Subcutaneous abdominal adipose tissue (tissue), 5 donors: ENCODE results near the gene GPR108.

Experiments used
- H3K27ac ChIP-seq: one replicate; pipeline ENCODE4 v1.7.0; 2013; ENCODE audit warnings: low read depth, mild to moderate bottlenecking, inconsistent platforms, low read length, moderate library complexity
- H3K27me3 ChIP-seq, 5 donors: one replicate each; pipeline ENCODE4 v1.7.0; 2013; ENCODE audit warnings: low read length in 5 of 5, inconsistent platforms in 1 of 5; ENCODE audit not compliant: control insufficient read depth in 5 of 5, insufficient read depth in 4 of 5
- H3K36me3 ChIP-seq, 5 donors: one replicate each; pipeline ENCODE4 v1.7.0; 2013; ENCODE audit warnings: low read length in 5 of 5; ENCODE audit not compliant: control insufficient read depth in 5 of 5, insufficient read depth in 5 of 5
- H3K4me1 ChIP-seq, 5 donors: one replicate each; pipeline ENCODE4 v1.7.0; 2013; ENCODE audit warnings: low read length in 5 of 5, mild to moderate bottlenecking in 3 of 5, moderate library complexity in 1 of 5; ENCODE audit not compliant: control insufficient read depth in 5 of 5, insufficient read depth in 5 of 5
- H3K4me3 ChIP-seq, 5 donors: one replicate each; pipeline ENCODE4 v1.7.0; 2013; ENCODE audit warnings: low read length in 5 of 5, low read depth in 1 of 5
- H3K9ac ChIP-seq, 5 donors: one replicate each; pipeline ENCODE4 v1.7.0; 2013; ENCODE audit warnings: low read length in 5 of 5, mild to moderate bottlenecking in 4 of 5, moderate library complexity in 3 of 5
- H3K9me3 ChIP-seq, 5 donors: one replicate each; pipeline ENCODE4 v1.7.0; 2013; ENCODE audit warnings: low read length in 5 of 5; ENCODE audit not compliant: control insufficient read depth in 5 of 5
- donor health status: healthy.
- donor health status: healthy.
- donor health status: healthy.
- donor health status: healthy.
- donor health status: healthy.

The GPR108 gene

DNA sequence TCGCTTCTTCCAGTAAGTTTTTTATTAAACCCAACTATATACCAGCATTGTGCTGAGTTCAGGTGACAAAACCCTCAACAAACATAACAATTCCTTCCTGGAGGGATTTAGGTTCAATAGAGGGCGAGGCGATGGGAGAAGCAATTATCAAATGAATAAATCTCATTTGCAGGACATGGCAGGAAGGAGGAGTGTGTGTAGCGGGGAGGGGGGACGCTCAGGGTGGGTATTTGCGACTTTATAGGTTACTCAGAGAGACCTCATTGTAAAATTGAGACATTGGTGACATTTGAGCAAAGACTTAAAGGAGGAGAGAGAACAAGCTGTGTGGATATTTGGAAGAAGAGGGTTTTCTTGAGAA is 20.8 kb downstream of the GPR108 start:
- H3K4me1 ChIP-seq = peaks cover 2 to 26% (median 26%) of the 10 kb centered on the region in 5 donors
- H3K4me3 ChIP-seq = no peak overlapping the region
- peaks cover 0 to 31% (median 27%) of the 10 kb centered on the region in 5 donors for H3K36me3 ChIP-seq
- no peak overlapping the region for H3K9ac ChIP-seq
- no peak overlapping the region for H3K27ac ChIP-seq
- H3K9me3 ChIP-seq = no peaks in the 10 kb centered on the region
- peaks cover 0 to 2% (median 0%) of the 10 kb centered on the region in 5 donors for H3K27me3 ChIP-seq

DNA sequence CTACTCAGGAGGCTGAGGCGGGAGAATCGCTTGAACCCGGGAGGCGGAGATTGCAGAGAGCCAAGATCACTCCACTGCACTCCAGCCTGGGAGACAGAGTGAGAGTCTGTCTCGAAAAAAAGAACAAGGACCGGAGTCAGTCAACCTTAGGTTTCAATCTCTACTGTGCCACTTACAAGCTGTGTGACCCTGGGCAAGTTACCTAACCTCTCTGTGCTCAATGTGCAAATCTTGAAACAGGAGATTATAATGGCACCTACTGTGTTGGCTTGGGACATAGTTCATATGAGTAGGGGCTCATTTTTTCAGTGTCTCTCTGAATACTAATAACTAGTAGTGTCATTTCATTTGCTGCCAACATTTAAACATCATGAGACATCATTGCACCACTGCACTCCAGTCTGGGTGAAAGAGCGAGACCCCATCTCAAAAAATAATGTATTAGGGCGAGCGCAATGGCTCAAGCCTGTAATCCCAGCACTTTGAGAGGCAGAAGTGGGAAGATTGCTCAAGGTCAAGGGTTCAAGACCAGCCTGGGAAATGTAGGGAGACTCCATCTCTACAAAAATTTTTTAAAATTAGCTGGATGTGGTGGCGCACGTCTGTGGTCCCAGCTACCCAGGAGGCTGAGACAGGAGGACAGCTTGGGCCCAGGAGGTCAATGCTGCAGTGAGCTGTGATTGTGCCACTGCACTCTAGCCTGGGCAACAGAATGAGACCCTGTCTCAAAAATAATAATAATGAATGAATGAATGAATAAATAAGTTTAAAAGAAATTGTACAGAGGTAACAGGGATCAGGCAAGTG is 22.4 kb downstream of the GPR108 start:
- Histone ChIP-seq H3K36me3 (peaks cover 0 to 46% (median 37%) of the 10 kb centered on the region in 5 donors), H3K4me3 (no peak overlapping the region)

DNA sequence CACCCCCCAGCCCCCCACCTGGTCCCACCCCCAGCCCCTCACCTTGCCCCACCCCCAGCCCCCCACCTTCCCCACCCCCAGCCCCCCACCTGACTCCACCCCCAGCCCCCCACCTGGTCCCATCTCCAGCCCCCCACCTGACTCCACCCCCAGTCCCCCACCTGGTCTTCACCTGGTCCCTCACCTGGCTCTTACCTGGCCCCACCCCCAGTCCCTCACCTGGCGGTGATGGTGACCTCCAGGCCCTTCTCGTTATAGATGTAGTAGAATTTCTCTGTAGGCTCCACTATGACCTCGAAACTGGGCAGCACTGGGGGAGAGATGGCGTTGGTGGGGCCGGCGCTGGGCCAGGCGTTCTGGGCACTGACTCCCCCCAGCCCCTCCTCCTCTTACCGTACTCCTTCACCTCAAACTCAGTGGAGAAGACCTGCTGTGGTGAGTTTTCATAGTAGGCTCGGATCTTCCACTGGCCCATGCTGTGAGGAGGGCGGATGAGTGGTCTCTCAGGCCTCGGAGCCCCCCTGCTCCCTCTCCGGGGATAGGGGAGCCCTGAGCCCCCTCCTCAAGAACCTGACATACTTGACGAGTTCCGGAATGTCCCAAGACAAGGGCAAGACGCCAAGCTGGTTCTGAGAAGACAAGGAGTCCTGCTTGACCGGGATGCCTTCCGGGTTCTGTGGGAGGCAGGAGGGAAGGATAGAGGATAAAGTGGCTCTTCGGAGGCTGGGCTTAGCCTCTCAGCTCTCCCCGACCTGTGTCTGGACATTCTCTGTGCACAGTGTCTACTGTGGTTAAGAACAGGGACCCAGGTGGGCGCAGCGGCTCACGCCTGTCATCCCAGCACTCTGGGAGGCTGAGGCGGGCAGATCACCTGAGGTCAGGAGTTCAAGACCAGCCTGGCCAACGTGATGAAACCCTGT is 23.3 kb downstream of the GPR108 start:
- Histone ChIP-seq H3K27ac (no peak overlapping the region), H3K4me3 (no peak overlapping the region), H3K27me3 (peaks cover 0 to 14% (median 2%) of the 10 kb centered on the region in 5 donors), H3K9me3 (no peaks in the 10 kb centered on the region), H3K9ac (no peak overlapping the region), H3K36me3 (peaks cover 0 to 46% (median 37%) of the 10 kb centered on the region in 5 donors), H3K4me1 (peaks cover 0 to 3% (median 2%) of the 10 kb centered on the region in 5 donors)

More for the DNA sequence above, 22.4 kb downstream of the GPR108 start:
- no peaks in the 10 kb centered on the region for H3K9me3 ChIP-seq
- no peak overlapping the region for H3K27ac ChIP-seq
- peaks cover 0 to 12% (median 11%) of the 10 kb centered on the region in 5 donors for H3K4me1 ChIP-seq
- peaks cover 0 to 14% (median 2%) of the 10 kb centered on the region in 5 donors for H3K27me3 ChIP-seq
- no peak overlapping the region for H3K9ac ChIP-seq

GRCh38 chr19:6712692-6713670 is 24.4 kb downstream of the GPR108 start:
- Histone ChIP-seq H3K27me3 (peaks cover 0 to 14% (median 2%) of the 10 kb centered on the region in 5 donors), H3K4me3 (no peak overlapping the region)

DNA sequence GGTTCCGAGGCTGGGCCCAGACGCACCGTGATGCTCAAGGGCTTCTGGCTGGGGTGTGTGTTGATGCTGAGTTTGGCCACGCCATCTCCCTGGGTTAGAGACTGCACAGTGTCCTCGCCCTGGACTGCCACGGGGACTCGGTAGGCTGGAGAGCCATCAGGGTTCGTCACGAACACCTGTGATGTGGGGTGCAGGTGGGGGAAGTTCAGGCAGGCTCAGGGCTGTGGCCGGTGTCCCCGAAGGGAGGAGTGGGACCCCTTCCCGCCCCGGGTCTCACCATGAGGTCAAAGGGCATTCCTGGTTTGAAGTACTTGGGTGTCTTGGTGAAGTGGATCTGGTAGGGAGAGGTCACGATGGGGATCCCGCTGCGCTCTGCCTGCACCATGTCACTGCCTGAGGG is 25.1 kb downstream of the GPR108 start:
- no peaks in the 10 kb centered on the region for H3K4me1 ChIP-seq
- H3K36me3 ChIP-seq = peaks cover 0 to 43% (median 31%) of the 10 kb centered on the region in 5 donors
- H3K9me3 ChIP-seq = no peaks in the 10 kb centered on the region
- peaks cover 0 to 18% (median 2%) of the 10 kb centered on the region in 5 donors for H3K27me3 ChIP-seq
- no peak overlapping the region for H3K27ac ChIP-seq
- no peak overlapping the region for H3K9ac ChIP-seq
- H3K4me3 ChIP-seq = no peak overlapping the region

More at GRCh38 chr19:6712692-6713670, 24.4 kb downstream of the GPR108 start:
- Histone ChIP-seq H3K4me1 (peaks cover 0 to 3% (median 0%) of the 10 kb centered on the region in 5 donors), H3K9me3 (no peaks in the 10 kb centered on the region), H3K36me3 (peaks cover 0 to 44% (median 37%) of the 10 kb centered on the region in 5 donors), H3K27ac (no peak overlapping the region), H3K9ac (no peak overlapping the region)

GRCh38 chr19:6711605-6712004 is 25.8 kb downstream of the GPR108 start:
- H3K27ac ChIP-seq = no peak overlapping the region

DNA sequence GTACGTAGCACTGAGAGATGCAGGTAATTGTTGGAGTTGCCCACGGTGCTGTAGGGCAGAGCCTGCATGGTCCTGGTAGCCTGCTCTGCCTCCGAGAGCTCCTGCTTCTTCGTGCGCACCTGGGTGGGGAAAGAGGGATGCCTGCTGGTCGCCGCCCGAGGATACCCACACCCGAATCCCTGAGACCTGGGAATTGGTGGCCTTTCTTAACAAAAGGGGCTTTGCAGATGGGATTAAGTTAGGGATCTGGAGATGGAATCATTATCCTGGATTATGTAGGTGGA is 26.4 kb downstream of the GPR108 start:
- H3K36me3 ChIP-seq = peaks cover 0 to 40% (median 28%) of the 10 kb centered on the region in 5 donors
- no peaks in the 10 kb centered on the region for H3K4me1 ChIP-seq
- no peak overlapping the region for H3K27ac ChIP-seq
- H3K27me3 ChIP-seq = peaks cover 0 to 18% (median 2%) of the 10 kb centered on the region in 5 donors
- no peak overlapping the region for H3K4me3 ChIP-seq
- no peaks in the 10 kb centered on the region for H3K9me3 ChIP-seq
- no peak overlapping the region for H3K9ac ChIP-seq

More at GRCh38 chr19:6711605-6712004, 25.8 kb downstream of the GPR108 start:
- Histone ChIP-seq H3K36me3 (peaks cover 0 to 38% (median 26%) of the 10 kb centered on the region in 5 donors), H3K27me3 (peaks cover 0 to 18% (median 2%) of the 10 kb centered on the region in 5 donors), H3K4me1 (no peaks in the 10 kb centered on the region), H3K9me3 (no peaks in the 10 kb centered on the region), H3K9ac (no peak overlapping the region), H3K4me3 (no peak overlapping the region)

- H3K36me3 ChIP-seq = peaks cover 0 to 40% (median 28%) of the 10 kb centered on the region in 5 donors
- H3K27me3 ChIP-seq = peaks cover 0 to 18% (median 2%) of the 10 kb centered on the region in 5 donors
- no peak overlapping the region for H3K27ac ChIP-seq
- no peak overlapping the region for H3K4me3 ChIP-seq
- H3K9me3 ChIP-seq = no peaks in the 10 kb centered on the region
- no peak overlapping the region for H3K9ac ChIP-seq
- no peaks in the 10 kb centered on the region for H3K4me1 ChIP-seq
Observed at GRCh38 chr19:6710273-6711077, 26.9 kb downstream of the GPR108 start.

GRCh38 chr19:6709549-6709948 is 27.8 kb downstream of the GPR108 start:
- Histone ChIP-seq H3K4me3 (no peak overlapping the region), H3K9me3 (no peaks in the 10 kb centered on the region), H3K27ac (no peak overlapping the region), H3K4me1 (no peaks in the 10 kb centered on the region), H3K36me3 (peaks cover 0 to 40% (median 28%) of the 10 kb centered on the region in 5 donors), H3K9ac (no peak overlapping the region), H3K27me3 (peaks cover 0 to 18% (median 2%) of the 10 kb centered on the region in 5 donors)
